COLO668 (cell line): ENCODE results near the gene CCDC146.
"Not testable (repeated sequence)": the region's sequence is repeated elsewhere in the genome, so short reads cannot be mapped to it uniquely, and the experiment has no call there.

Experiments
- DNase-seq: peaks from one replicate; lab custom pipeline; 2025; ENCODE audit not compliant: unreplicated experiment; lab: John Stamatoyannopoulos, UW

CCDC146 gene

GRCh38 chr7:77327067-77327931, 204.9 kb downstream of the CCDC146 start:
- peak; percentile 12 for DNase-seq

- DNase-seq = no peak
Observed at GRCh38 chr7:77327932-77328628, 205.7 kb downstream of the CCDC146 start.

GRCh38 chr7:77328669-77329068, 206.3 kb downstream of the CCDC146 start:
- no peak for DNase-seq

- no peak for DNase-seq
Observed at GRCh38 chr7:77329466-77330168, 207.2 kb downstream of the CCDC146 start.

- DNase-seq = no peak
Observed at GRCh38 chr7:77330169-77330882, 207.9 kb downstream of the CCDC146 start.

- peak; percentile 39 for DNase-seq
Observed at GRCh38 chr7:77331938-77332695, 209.7 kb downstream of the CCDC146 start.

- not testable (repeated sequence) for DNase-seq
Observed at GRCh38 chr7:77334039-77334438, 211.6 kb downstream of the CCDC146 start.

GRCh38 chr7:77335581-77335980, 213.2 kb downstream of the CCDC146 start:
- DNase-seq = no peak

GRCh38 chr7:77337456-77337990, 215.1 kb downstream of the CCDC146 start:
- DNase-seq = no peak

GRCh38 chr7:77338260-77338659, 215.8 kb downstream of the CCDC146 start:
- no peak for DNase-seq

- DNase-seq = no peak
Observed at GRCh38 chr7:77338883-77339629, 216.6 kb downstream of the CCDC146 start.

- no peak for DNase-seq
Observed at GRCh38 chr7:77339726-77340125, 217.3 kb downstream of the CCDC146 start.
